Activated CD4-positive, alpha-beta T cell treated with anti-CD3 and anti-CD28 coated beads for 36 hours (primary cell): ENCODE measurements around the gene CACNA2D2. TPM values are rescaled to one million over a fixed set of nuclear protein-coding genes. Genes with fewer than 3 reads are reported as not detected.

Experiments used
- ATAC-seq: fragments of 200-7000 bp; cut with Tn5 transposase; one replicate; pipeline ENCODE4 v1.10.0; 2021; ENCODE audit warnings: mild to moderate bottlenecking, moderate library complexity
- CTCF ChIA-PET: fragments of 350-600 bp; sonication (Branson Sonifier 250); formaldehyde crosslinking; loops from one replicate; lab custom pipeline; 2021; ENCODE audit warnings: antibody characterized with exemption; lab: Charles Lee
- POLR2A ChIA-PET: fragments of 350-600 bp; sonication (Branson Sonifier 250); formaldehyde crosslinking; loops from one replicate; lab custom pipeline; 2021; ENCODE audit warnings: antibody characterized with exemption, inconsistent platforms; lab: Charles Lee
- DNase-seq: peaks from one replicate; pipeline ENCODE4 v3.0.0-alpha.2; 2020
- H3K27ac Mint-ChIP-seq: one replicate; pipeline ENCODE4 v1.8.0; 2021; ENCODE audit warnings: mixed read lengths
- H3K27me3 Mint-ChIP-seq: one replicate; pipeline ENCODE4 v1.8.0; 2021; ENCODE audit warnings: mixed read lengths
- H3K36me3 Mint-ChIP-seq: one replicate; pipeline ENCODE4 v1.8.0; 2021; ENCODE audit warnings: low read depth, mixed read lengths
- H3K4me1 Mint-ChIP-seq: one replicate; pipeline ENCODE4 v1.8.0; 2021; ENCODE audit warnings: mixed read lengths
- H3K4me3 Mint-ChIP-seq: one replicate; pipeline ENCODE4 v1.8.0; 2021; ENCODE audit warnings: mild to moderate bottlenecking, moderate library complexity, mixed read lengths
- H3K9me3 Mint-ChIP-seq: one replicate; pipeline ENCODE4 v1.8.0; 2021; ENCODE audit warnings: low read depth, mixed read lengths
- intact Hi-C, 2 experiments: fragments of 100-400 bp; cut with DNase I in 1 of 2; cut with micrococcal nuclease in 1 of 2; formaldehyde crosslinking; loops; one replicate each; pipeline versions ENCODE4 v1.14.2 to v1.15.1; 2022 to 2024; cut with DNase I, micrococcal nuclease
- total RNA-seq, 2 experiments: library from RNA; stranded (reverse); gene quantifications; one replicate each; pipeline ENCODE4 v1.2.3, GENCODE V29; 2021

CACNA2D2 gene
- total RNA-seq, 2 experiments from 2014 or later: 1.1 to 1.5 TPM

GRCh38 chr3:50441424-50442217 lies 61.8 kb downstream of the CACNA2D2 start:
- Mint-ChIP-seq H3K4me1 (no peaks in the 10 kb centered on the region), H3K27me3 (no peaks in the 10 kb centered on the region), H3K4me3 (no peak overlapping the region), H3K36me3 (no peaks in the 10 kb centered on the region), H3K27ac (peak overlapping the region; percentile 14), H3K9me3 (no peaks in the 10 kb centered on the region)
- intact Hi-C loops: no loop called here
- ChIA-PET CTCF (interaction anchor here (0.7 kb wide), 1 partner anchor 465 kb away, joined by 3 read pairs; no protein-coding TSS in a partner anchor), POLR2A (no interaction called here)
- DNase-seq (no peak), ATAC-seq (no peak)

- Mint-ChIP-seq H3K27me3 (peaks cover 3% of the 10 kb centered on the region), H3K4me1 (no peaks in the 10 kb centered on the region), H3K36me3 (no peaks in the 10 kb centered on the region), H3K27ac (no peak overlapping the region), H3K4me3 (no peak overlapping the region), H3K9me3 (no peaks in the 10 kb centered on the region)
- DNase-seq (peak; percentile 89), ATAC-seq (peak; percentile 98)
- ChIA-PET CTCF (interaction anchor here (0.6 to 7.2 kb wide), 5 partner anchors 9 to 183 kb away, joined by 3 to 44 read pairs (median 3); no protein-coding TSS in a partner anchor), POLR2A (no interaction called here)
- intact Hi-C loops: loop anchor here (1.0 to 5.0 kb wide), 4 partner anchors 106 to 178 kb away; partner anchors contain the start of gene CISH (in 1 of the 2)
These were observed 67.2 kb downstream of the CACNA2D2 start for GRCh38 chr3:50436114-50436674.

GRCh38 chr3:50435371-50436113 lies 67.9 kb downstream of the CACNA2D2 start:
- no peaks in the 10 kb centered on the region for H3K9me3 Mint-ChIP-seq
- POLR2A ChIA-PET: no interaction called here

GRCh38 chr3:50433954-50434353 lies 69.5 kb downstream of the CACNA2D2 start:
- no peaks in the 10 kb centered on the region for H3K36me3 Mint-ChIP-seq
- no peak for ATAC-seq
- CTCF ChIA-PET: interaction anchor here (1.2 to 7.2 kb wide), 3 partner anchors 13 to 110 kb away, joined by 3 to 44 read pairs (median 3); no protein-coding TSS in a partner anchor
- no peak for DNase-seq
- H3K4me3 Mint-ChIP-seq: no peak overlapping the region
- POLR2A ChIA-PET: interaction anchor here (0.6 kb wide), 1 partner anchor 156 kb away, joined by 3 read pairs; no protein-coding TSS in a partner anchor
- intact Hi-C loops: no loop called here
- H3K27me3 Mint-ChIP-seq: peaks cover 3% of the 10 kb centered on the region
- H3K27ac Mint-ChIP-seq: no peak overlapping the region
- no peaks in the 10 kb centered on the region for H3K4me1 Mint-ChIP-seq
- H3K9me3 Mint-ChIP-seq: no peaks in the 10 kb centered on the region

More at GRCh38 chr3:50435371-50436113, 67.9 kb downstream of the CACNA2D2 start:
- CTCF ChIA-PET: interaction anchor here (0.7 to 7.2 kb wide), 3 partner anchors 8 to 108 kb away, joined by 3 to 44 read pairs (median 3); no protein-coding TSS in a partner anchor
- no peak overlapping the region for H3K4me3 Mint-ChIP-seq
- ATAC-seq (peak; percentile 10), DNase-seq (no peak)
- intact Hi-C loops: loop anchor here (1.0 to 5.0 kb wide), 4 partner anchors 107 to 179 kb away; partner anchors contain the start of gene CISH (in 1 of the 2)
- no peak overlapping the region for H3K27ac Mint-ChIP-seq
- no peaks in the 10 kb centered on the region for H3K4me1 Mint-ChIP-seq
- peaks cover 3% of the 10 kb centered on the region for H3K27me3 Mint-ChIP-seq
- H3K36me3 Mint-ChIP-seq: no peaks in the 10 kb centered on the region

GRCh38 chr3:50430950-50431435 lies 72.4 kb downstream of the CACNA2D2 start:
- Mint-ChIP-seq H3K4me1 (no peaks in the 10 kb centered on the region), H3K4me3 (no peak overlapping the region), H3K36me3 (no peaks in the 10 kb centered on the region), H3K27ac (no peak overlapping the region), H3K9me3 (no peaks in the 10 kb centered on the region), H3K27me3 (peaks cover 3% of the 10 kb centered on the region)
- POLR2A ChIA-PET: interaction anchor here (0.6 kb wide), 1 partner anchor 233 kb away, joined by 4 read pairs; no protein-coding TSS in a partner anchor
- CTCF ChIA-PET: no interaction called here
- DNase-seq: no peak
- intact Hi-C loops: no loop called here
- ATAC-seq: no peak

- ATAC-seq (no peak), DNase-seq (no peak)
- H3K4me1 Mint-ChIP-seq: no peaks in the 10 kb centered on the region
- H3K36me3 Mint-ChIP-seq: no peaks in the 10 kb centered on the region
- no peak overlapping the region for H3K27ac Mint-ChIP-seq
- CTCF ChIA-PET: no interaction called here
- no peak overlapping the region for H3K4me3 Mint-ChIP-seq
- POLR2A ChIA-PET: no interaction called here
- no peaks in the 10 kb centered on the region for H3K9me3 Mint-ChIP-seq
- intact Hi-C loops: no loop called here
- H3K27me3 Mint-ChIP-seq: peaks cover 1% of the 10 kb centered on the region
These were observed 73.2 kb downstream of the CACNA2D2 start for GRCh38 chr3:50430191-50430590.

GRCh38 chr3:50428007-50428633 lies 75.3 kb downstream of the CACNA2D2 start:
- DNase-seq (no peak), ATAC-seq (no peak)
- Mint-ChIP-seq H3K4me3 (no peak overlapping the region), H3K27me3 (no peaks in the 10 kb centered on the region), H3K27ac (no peak overlapping the region), H3K4me1 (no peaks in the 10 kb centered on the region), H3K9me3 (no peaks in the 10 kb centered on the region), H3K36me3 (no peaks in the 10 kb centered on the region)
- ChIA-PET CTCF (interaction anchor here (0.6 kb wide), 1 partner anchor 159 kb away, joined by 3 read pairs; no protein-coding TSS in a partner anchor), POLR2A (no interaction called here)
- intact Hi-C loops: no loop called here

- POLR2A ChIA-PET: no interaction called here
- CTCF ChIA-PET: interaction anchor here (0.6 to 0.9 kb wide), 3 partner anchors 9 to 41 kb away, joined by 3 to 5 read pairs (median 3); no protein-coding TSS in a partner anchor
These were observed 76.2 kb downstream of the CACNA2D2 start for GRCh38 chr3:50427217-50427616.

GRCh38 chr3:50425911-50426310 lies 77.5 kb downstream of the CACNA2D2 start:
- intact Hi-C loops: no loop called here
- ChIA-PET POLR2A (no interaction called here), CTCF (no interaction called here)
- Mint-ChIP-seq H3K27ac (no peak overlapping the region), H3K9me3 (no peaks in the 10 kb centered on the region), H3K4me3 (no peak overlapping the region), H3K36me3 (no peaks in the 10 kb centered on the region), H3K4me1 (no peaks in the 10 kb centered on the region), H3K27me3 (no peaks in the 10 kb centered on the region)
- no peak for DNase-seq
- no peak for ATAC-seq

More at GRCh38 chr3:50427217-50427616, 76.2 kb downstream of the CACNA2D2 start:
- H3K27me3 Mint-ChIP-seq: no peaks in the 10 kb centered on the region
- ATAC-seq (no peak), DNase-seq (no peak)
- no peaks in the 10 kb centered on the region for H3K4me1 Mint-ChIP-seq
- no peaks in the 10 kb centered on the region for H3K36me3 Mint-ChIP-seq
- intact Hi-C loops: no loop called here
- H3K9me3 Mint-ChIP-seq: no peaks in the 10 kb centered on the region
- H3K4me3 Mint-ChIP-seq: no peak overlapping the region
- H3K27ac Mint-ChIP-seq: no peak overlapping the region

GRCh38 chr3:50423543-50423942 lies 79.9 kb downstream of the CACNA2D2 start:
- POLR2A ChIA-PET: no interaction called here
- ATAC-seq (no peak), DNase-seq (no peak)
- Mint-ChIP-seq H3K36me3 (no peaks in the 10 kb centered on the region), H3K27me3 (no peaks in the 10 kb centered on the region), H3K9me3 (no peaks in the 10 kb centered on the region), H3K4me3 (no peak overlapping the region), H3K27ac (no peak overlapping the region), H3K4me1 (no peaks in the 10 kb centered on the region)
- intact Hi-C loops: no loop called here
- CTCF ChIA-PET: interaction anchor here (0.6 kb wide), 1 partner anchor 484 kb away, joined by 4 read pairs; no protein-coding TSS in a partner anchor
